IMR-90 (cell line): Measurements from ENCODE around the gene FOXP1. TPM values are rescaled to one million over a fixed set of nuclear protein-coding genes. Genes with fewer than 3 reads are reported as not detected.
A peak's percentile ranks its signal among the peaks of the same experiment; 100 is the strongest.

Source experiments
- ATAC-seq: fragments of 200-7000 bp; cut with Tn5 transposase; 2 replicates; pipeline ENCODE4 v1.9.1; 2020; ENCODE audit warnings: low read depth, mild to moderate bottlenecking, moderate library complexity
- BruUV-seq: library from RNA; stranded (reverse); fragments of 400-500 nt; replicated peaks from 2 replicates; lab custom pipeline; 2021; lab: Mats Ljungman, UMichigan
- CTCF ChIA-PET: fragments of 300-600 bp; formaldehyde crosslinking; extraction: SDS; loops from one replicate; lab custom pipeline; 2021; ENCODE audit warnings: antibody characterized with exemption; lab: Yijun Ruan, JAX
- POLR2A ChIA-PET: fragments of 300-600 bp; sonication (Branson Sonifier 250); formaldehyde crosslinking; loops from one replicate; lab custom pipeline; 2022; ENCODE audit warnings: antibody characterized with exemption; ENCODE audit not compliant: unreplicated experiment; lab: Charles Lee
- DNase-seq: peaks from one replicate; pipeline ENCODE4 v3.0.0; 2013
- H2AFZ ChIP-seq: replicated peaks from 2 replicates; pipeline ENCODE3; 2013; ENCODE audit warnings: low read length, mild to moderate bottlenecking; ENCODE audit not compliant: poor library complexity
- H2AK5ac ChIP-seq: 2 replicates; pipeline ENCODE4 v1.6.1; 2013; ENCODE audit warnings: low read depth, low read length, inconsistent platforms
- H2AK9ac ChIP-seq: replicated peaks from 2 replicates; pipeline ENCODE3; 2013; ENCODE audit warnings: mild to moderate bottlenecking, low read depth, low read length, moderate library complexity; ENCODE audit not compliant: poor library complexity
- H2BK120ac ChIP-seq: 2 replicates; pipeline ENCODE4 v1.6.1; 2013; ENCODE audit warnings: low read depth, low read length, inconsistent platforms
- H2BK15ac ChIP-seq: 3 replicates; pipeline ENCODE4 v1.6.1; 2013; ENCODE audit warnings: low read depth, low read length, inconsistent platforms
- H2BK20ac ChIP-seq: 2 replicates; pipeline ENCODE4 v1.6.1; 2013; ENCODE audit warnings: low read depth, mild to moderate bottlenecking, inconsistent platforms, low read length, moderate library complexity
- H2BK5ac ChIP-seq: 2 replicates; pipeline ENCODE4 v1.6.1; 2013; ENCODE audit warnings: mild to moderate bottlenecking, low read depth, low read length, inconsistent platforms; ENCODE audit not compliant: poor library complexity, severe bottlenecking
- H3K14ac ChIP-seq: replicated peaks from 2 replicates; pipeline ENCODE4 v1.6.1; 2013; ENCODE audit warnings: low read depth, low read length, inconsistent platforms
- H3K18ac ChIP-seq: 2 replicates; pipeline ENCODE4 v1.6.1; 2013; ENCODE audit warnings: low read depth, low read length, control low read depth
- H3K23ac ChIP-seq: 2 replicates; pipeline ENCODE4 v1.6.1; 2013; ENCODE audit warnings: low read depth, low read length, inconsistent platforms
- H3K27ac ChIP-seq: 2 replicates; pipeline ENCODE4 v1.5.1; 2013; ENCODE audit warnings: mild to moderate bottlenecking, control low read depth, low read length; ENCODE audit not compliant: insufficient read depth
- H3K27me3 ChIP-seq: 2 replicates; pipeline ENCODE4 v1.6.1; 2013; ENCODE audit warnings: low read length; ENCODE audit not compliant: control insufficient read depth, insufficient read depth
- H3K36me3 ChIP-seq: 2 replicates; pipeline ENCODE4 v1.6.1; 2013; ENCODE audit warnings: low read length, mixed read lengths; ENCODE audit not compliant: control insufficient read depth, insufficient read depth
- H3K4ac ChIP-seq: 2 replicates; pipeline ENCODE4 v1.6.1; 2013; ENCODE audit warnings: low read depth, low read length, inconsistent platforms
- H3K4me1 ChIP-seq: 2 replicates; pipeline ENCODE4 v1.6.1; 2013; ENCODE audit warnings: low read length, mixed read lengths; ENCODE audit not compliant: control insufficient read depth, insufficient read depth
- H3K4me2 ChIP-seq: 2 replicates; pipeline ENCODE4 v1.6.1; 2013; ENCODE audit warnings: low read depth, mild to moderate bottlenecking, control low read depth, low read length, moderate library complexity
- H3K4me3 ChIP-seq: 2 replicates; pipeline ENCODE4 v1.5.1; 2013; ENCODE audit warnings: low read depth, mild to moderate bottlenecking, control low read depth, low read length, moderate library complexity; ENCODE audit not compliant: insufficient read depth
- H3K56ac ChIP-seq: 2 replicates; pipeline ENCODE4 v1.6.1; 2013; ENCODE audit warnings: low read length, inconsistent platforms; ENCODE audit not compliant: insufficient read depth; ENCODE audit errors: extremely low read depth
- H3K79me1 ChIP-seq, 2 experiments: 2 replicates each; pipeline ENCODE4 v1.6.1; 2013; ENCODE audit warnings: low read length in 2 of 2, inconsistent platforms in 1 of 2, low read depth in 1 of 2
- H3K9ac ChIP-seq: 2 replicates; pipeline ENCODE4 v1.6.1; 2013; ENCODE audit warnings: low read depth, low read length, control low read depth
- H3K9me1 ChIP-seq: 2 replicates; pipeline ENCODE4 v1.6.1; 2013; ENCODE audit warnings: low read length, inconsistent platforms; ENCODE audit not compliant: insufficient read depth
- H3K9me3 ChIP-seq: 2 replicates; pipeline ENCODE4 v1.6.1; 2013; ENCODE audit warnings: low read length; ENCODE audit not compliant: control insufficient read depth, insufficient read depth
- H4K20me1 ChIP-seq: 2 replicates; pipeline ENCODE4 v1.6.1; 2013; ENCODE audit warnings: low read length, inconsistent platforms; ENCODE audit not compliant: insufficient read depth
- H4K5ac ChIP-seq: 2 replicates; pipeline ENCODE4 v1.6.1; 2013; ENCODE audit warnings: mild to moderate bottlenecking, low read depth, low read length, control low read depth
- H4K8ac ChIP-seq, 2 experiments: 2 replicates each; pipeline ENCODE4 v1.6.1; 2013; ENCODE audit warnings: low read depth in 2 of 2, low read length in 2 of 2, control low read depth in 1 of 2, inconsistent platforms in 1 of 2
- H4K91ac ChIP-seq: 2 replicates; pipeline ENCODE4 v1.6.1; 2013; ENCODE audit warnings: low read depth, low read length, inconsistent platforms; ENCODE audit not compliant: insufficient read depth
- BHLHE40 ChIP-seq: fragments of 150-350 bp; IDR thresholded peaks from 2 replicates; pipeline ENCODE4 v1.6.1; 2016; ENCODE audit warnings: mild to moderate bottlenecking, low read depth, low read length
- CEBPB ChIP-seq: IDR thresholded peaks from 2 replicates; pipeline ENCODE4 v1.6.1; 2012; ENCODE audit warnings: low read depth, low read length, improper control_type of control experiment
- CHD1 ChIP-seq: IDR thresholded peaks from 2 replicates; pipeline ENCODE4 v1.6.1; 2012; ENCODE audit warnings: low read depth, low read length, improper control_type of control experiment
- MAZ ChIP-seq: IDR thresholded peaks from 2 replicates; pipeline ENCODE4 v1.6.1; 2012; ENCODE audit warnings: low read depth, mild to moderate bottlenecking, low read length, improper control_type of control experiment, moderate library complexity, borderline replicate concordance
- MXI1 ChIP-seq: IDR thresholded peaks from 2 replicates; pipeline ENCODE4 v1.6.1; 2012; ENCODE audit warnings: low read depth, mild to moderate bottlenecking, low read length, moderate library complexity, borderline replicate concordance
- NFE2L2 ChIP-seq: fragments of 150-350 bp; IDR thresholded peaks from 2 replicates; pipeline ENCODE4 v1.6.1; 2016; ENCODE audit warnings: low read depth, mild to moderate bottlenecking, low read length
- POLR2A ChIP-seq: IDR thresholded peaks from 2 replicates; pipeline ENCODE4 v1.6.1; 2012; ENCODE audit warnings: mild to moderate bottlenecking, low read depth, low read length
- RAD21 ChIP-seq: IDR thresholded peaks from 2 replicates; pipeline ENCODE4 v1.6.1; 2012; ENCODE audit warnings: low read length, improper control_type of control experiment
- RCOR1 ChIP-seq: IDR thresholded peaks from 2 replicates; pipeline ENCODE4 v1.6.1; 2012; ENCODE audit warnings: mild to moderate bottlenecking, low read length, improper control_type of control experiment; ENCODE audit not compliant: insufficient replicate concordance
- RFX5 ChIP-seq: IDR thresholded peaks from 2 replicates; pipeline ENCODE4 v1.8.0; 2012; ENCODE audit warnings: low read depth, mild to moderate bottlenecking, low read length, moderate library complexity
- SMC3 ChIP-seq: fragments of 150-350 bp; IDR thresholded peaks from 2 replicates; pipeline ENCODE4 v1.6.1; 2016; ENCODE audit warnings: low read depth, mild to moderate bottlenecking, antibody characterized with exemption, low read length, moderate library complexity
- WGBS, 2 experiments: methylation state at CpG; one replicate each; pipeline versions ENCODE4 v1.1.5 to v1.1.7; 2013; ENCODE audit warnings: missing lambda C conversion rate in 2 of 2; ENCODE audit not compliant: insufficient read length in 1 of 2; ENCODE audit errors: extremely low coverage in 2 of 2; 5-methylcytosine and 5-hydroxymethylcytosine counted together
- dilution Hi-C: fragments of 300-500 bp; cut with HindIII; formaldehyde crosslinking; loops from one replicate; pipeline ENCODE4 v1.14.3; 2018; ENCODE audit warnings: low sequenced_read_pairs; ENCODE audit not compliant: unreplicated experiment
- in situ Hi-C: fragments of 300-500 bp; cut with MboI; formaldehyde crosslinking; loops from 3 replicates; pipeline ENCODE4 v1.14.3; 2019; ENCODE audit warnings: low sequenced_read_pairs, inconsistent platforms, mixed read lengths
- intact Hi-C: fragments of 100-400 bp; cut with micrococcal nuclease; formaldehyde crosslinking; loops from 2 replicates; pipeline ENCODE4 v1.10.0; 2022
- polyA plus RNA-seq, 3 experiments: library from polyadenylated mRNA; depleted of rRNA; stranded (reverse); fragments of >200 nt; gene quantifications; 2 replicates each; pipeline ENCODE4 v1.2.3, GENCODE V29; 2012; ENCODE audit warnings: low replicate concordance in 1 of 3
- total RNA-seq: library from RNA; depleted of rRNA; stranded (reverse); fragments of >200 nt; gene quantifications from 2 replicates; pipeline ENCODE4 v1.2.3, GENCODE V29; 2012
- TF ChIP-seq, protein P1 (sequence below): fragments of 150-350 bp; IDR thresholded peaks from 2 replicates; pipeline ENCODE4 v1.6.1; 2016; ENCODE audit warnings: low read depth, mild to moderate bottlenecking, low read length, moderate library complexity, borderline replicate concordance
- TF ChIP-seq, protein P2 (sequence below): fragments of 150-350 bp; IDR thresholded peaks from 2 replicates; pipeline ENCODE4 v1.6.1; 2017; ENCODE audit warnings: mild to moderate bottlenecking, antibody characterized with exemption, low read length, low read depth
- TF ChIP-seq, protein P3 (sequence below): conservative IDR thresholded peaks from 2 replicates; pipeline ENCODE4 v1.5.1; 2012; ENCODE audit warnings: mild to moderate bottlenecking, low read depth, low read length, improper control_type of control experiment

Gene FOXP1
- total and polyA plus RNA-seq, 2 of the 4 experiments (the other 2 are of a cell fraction) = 37.0 to 132 TPM

GRCh38 chr3:71251156-71251775 lies 332.3 kb downstream of the FOXP1 start:
- H3K4me2 ChIP-seq = peak overlapping the region; percentile 84
- peak overlapping the region; percentile 71 for H3K23ac ChIP-seq
- POLR2A ChIA-PET = interaction anchor here (0.5 to 0.6 kb wide), 3 partner anchors 9 to 150 kb away, joined by 3 to 21 read pairs (median 5); no protein-coding TSS in a partner anchor
- H3K9me3 ChIP-seq = no peaks in the 10 kb centered on the region
- peak overlapping the region; percentile 93 for H2BK20ac ChIP-seq
- DNase-seq (peak; percentile 98), ATAC-seq (peak; percentile 86)
- H2BK5ac ChIP-seq = peak overlapping the region; percentile 96
- peak overlapping the region; percentile 24; the same call in 1 of the 2 replicates for H3K4me3 ChIP-seq
- peak overlapping the region; percentile 93 for H3K4ac ChIP-seq
- H3K56ac ChIP-seq = peak overlapping the region; percentile 89
- no peak overlapping the region for H3K9ac ChIP-seq
- H3K79me1 ChIP-seq = peaks cover 23 to 52% of the 10 kb centered on the region in 2 experiments; a peak in 3 of 4 replicates
- peak overlapping the region in 1 of 2 experiments; percentile 83; a peak in 3 of 4 replicates for H4K8ac ChIP-seq
- H3K14ac ChIP-seq = peak overlapping the region; percentile 85
- intact Hi-C loops (no loop called here), dilution Hi-C loops (no loop called here), in situ Hi-C loops (no loop called here)
- H4K91ac ChIP-seq = peak overlapping the region; percentile 86
- no peaks in the 10 kb centered on the region for H3K36me3 ChIP-seq
- peaks cover 24% of the 10 kb centered on the region for H3K4me1 ChIP-seq
- CTCF ChIA-PET = interaction anchor here (0.6 kb wide), 1 partner anchor 18 kb away, joined by 4 read pairs; no protein-coding TSS in a partner anchor
- BruUV-seq = no TSS peak
- peaks cover 24% of the 10 kb centered on the region for H3K9me1 ChIP-seq
- H3K18ac ChIP-seq = peak overlapping the region; percentile 78; the same call in 1 of the 2 replicates
- H2AK5ac ChIP-seq = peak overlapping the region; percentile 78
- H3K27ac ChIP-seq = peak overlapping the region; percentile 86
- peak overlapping the region; percentile 85 for H2BK15ac ChIP-seq
- H4K20me1 ChIP-seq = no peaks in the 10 kb centered on the region
- H4K5ac ChIP-seq = peak overlapping the region; percentile 81
- H2AFZ ChIP-seq = peak overlapping the region; percentile 80
- WGBS, 2 experiments = no CpG with 5 or more reads among the region's 8 CpGs
- H2BK120ac ChIP-seq = peak overlapping the region; percentile 98
- peak overlapping the region; percentile 60 for H2AK9ac ChIP-seq
- H3K27me3 ChIP-seq = no peaks in the 10 kb centered on the region
- no peak for TF ChIP-seq MXI1
- no peak for TF ChIP-seq RAD21
- no peak for TF ChIP-seq RFX5
- TF ChIP-seq CEBPB = peak; percentile 98
- TF ChIP-seq, protein P1, sequence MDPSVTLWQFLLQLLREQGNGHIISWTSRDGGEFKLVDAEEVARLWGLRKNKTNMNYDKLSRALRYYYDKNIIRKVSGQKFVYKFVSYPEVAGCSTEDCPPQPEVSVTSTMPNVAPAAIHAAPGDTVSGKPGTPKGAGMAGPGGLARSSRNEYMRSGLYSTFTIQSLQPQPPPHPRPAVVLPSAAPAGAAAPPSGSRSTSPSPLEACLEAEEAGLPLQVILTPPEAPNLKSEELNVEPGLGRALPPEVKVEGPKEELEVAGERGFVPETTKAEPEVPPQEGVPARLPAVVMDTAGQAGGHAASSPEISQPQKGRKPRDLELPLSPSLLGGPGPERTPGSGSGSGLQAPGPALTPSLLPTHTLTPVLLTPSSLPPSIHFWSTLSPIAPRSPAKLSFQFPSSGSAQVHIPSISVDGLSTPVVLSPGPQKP = no peak
- TF ChIP-seq, protein P2, sequence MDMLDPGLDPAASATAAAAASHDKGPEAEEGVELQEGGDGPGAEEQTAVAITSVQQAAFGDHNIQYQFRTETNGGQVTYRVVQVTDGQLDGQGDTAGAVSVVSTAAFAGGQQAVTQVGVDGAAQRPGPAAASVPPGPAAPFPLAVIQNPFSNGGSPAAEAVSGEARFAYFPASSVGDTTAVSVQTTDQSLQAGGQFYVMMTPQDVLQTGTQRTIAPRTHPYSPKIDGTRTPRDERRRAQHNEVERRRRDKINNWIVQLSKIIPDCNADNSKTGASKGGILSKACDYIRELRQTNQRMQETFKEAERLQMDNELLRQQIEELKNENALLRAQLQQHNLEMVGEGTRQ = peak; percentile 56; the same call in 1 of the 2 replicates
- peak; percentile 66 for TF ChIP-seq BHLHE40
- no peak for TF ChIP-seq RCOR1
- TF ChIP-seq POLR2A = 0 out of 2 replicates have a peak, but pooled peaks have one; percentile 19
- no peak for TF ChIP-seq CHD1
- 0 out of 2 replicates have a peak, but pooled peaks have one; percentile 1 for TF ChIP-seq SMC3
- TF ChIP-seq, protein P3, sequence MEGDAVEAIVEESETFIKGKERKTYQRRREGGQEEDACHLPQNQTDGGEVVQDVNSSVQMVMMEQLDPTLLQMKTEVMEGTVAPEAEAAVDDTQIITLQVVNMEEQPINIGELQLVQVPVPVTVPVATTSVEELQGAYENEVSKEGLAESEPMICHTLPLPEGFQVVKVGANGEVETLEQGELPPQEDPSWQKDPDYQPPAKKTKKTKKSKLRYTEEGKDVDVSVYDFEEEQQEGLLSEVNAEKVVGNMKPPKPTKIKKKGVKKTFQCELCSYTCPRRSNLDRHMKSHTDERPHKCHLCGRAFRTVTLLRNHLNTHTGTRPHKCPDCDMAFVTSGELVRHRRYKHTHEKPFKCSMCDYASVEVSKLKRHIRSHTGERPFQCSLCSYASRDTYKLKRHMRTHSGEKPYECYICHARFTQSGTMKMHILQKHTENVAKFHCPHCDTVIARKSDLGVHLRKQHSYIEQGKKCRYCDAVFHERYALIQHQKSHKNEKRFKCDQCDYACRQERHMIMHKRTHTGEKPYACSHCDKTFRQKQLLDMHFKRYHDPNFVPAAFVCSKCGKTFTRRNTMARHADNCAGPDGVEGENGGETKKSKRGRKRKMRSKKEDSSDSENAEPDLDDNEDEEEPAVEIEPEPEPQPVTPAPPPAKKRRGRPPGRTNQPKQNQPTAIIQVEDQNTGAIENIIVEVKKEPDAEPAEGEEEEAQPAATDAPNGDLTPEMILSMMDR = no peak
- TF ChIP-seq MAZ = no peak
- TF ChIP-seq NFE2L2 = no peak
